GM10266 (cell line): ENCODE measurements around the gene WDR7.

ENCODE experiments used
- DNase-seq: peaks from one replicate; pipeline ENCODE4 v3.0.0; 2012; ENCODE audit errors: extremely low spot score
- TF ChIP-seq, protein P1 (sequence below): IDR thresholded peaks from 2 replicates; pipeline ENCODE4 v1.5.1; 2012; ENCODE audit warnings: mild to moderate bottlenecking, low read depth; ENCODE audit not compliant: control insufficient read depth, insufficient read depth; ENCODE audit errors: missing control alignments

Gene WDR7

DNA sequence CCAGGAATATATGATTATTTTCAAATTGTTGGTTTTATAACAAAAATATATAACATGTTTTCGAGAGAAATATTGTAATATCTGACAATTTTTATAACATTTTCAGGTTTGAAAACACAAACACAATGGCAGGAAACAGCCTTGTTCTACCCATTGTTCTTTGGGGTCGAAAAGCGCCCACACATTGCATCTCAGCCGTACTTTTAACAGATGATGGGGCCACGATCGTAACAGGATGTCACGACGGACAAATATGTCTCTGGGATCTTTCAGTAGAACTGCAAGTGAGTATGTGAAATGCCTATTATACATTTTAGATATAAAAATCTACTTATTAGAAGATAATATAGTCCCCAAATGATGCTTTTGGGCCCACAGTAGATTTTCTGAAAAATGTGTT is 21.2 kb downstream of the WDR7 start:
- TF ChIP-seq, protein P1, sequence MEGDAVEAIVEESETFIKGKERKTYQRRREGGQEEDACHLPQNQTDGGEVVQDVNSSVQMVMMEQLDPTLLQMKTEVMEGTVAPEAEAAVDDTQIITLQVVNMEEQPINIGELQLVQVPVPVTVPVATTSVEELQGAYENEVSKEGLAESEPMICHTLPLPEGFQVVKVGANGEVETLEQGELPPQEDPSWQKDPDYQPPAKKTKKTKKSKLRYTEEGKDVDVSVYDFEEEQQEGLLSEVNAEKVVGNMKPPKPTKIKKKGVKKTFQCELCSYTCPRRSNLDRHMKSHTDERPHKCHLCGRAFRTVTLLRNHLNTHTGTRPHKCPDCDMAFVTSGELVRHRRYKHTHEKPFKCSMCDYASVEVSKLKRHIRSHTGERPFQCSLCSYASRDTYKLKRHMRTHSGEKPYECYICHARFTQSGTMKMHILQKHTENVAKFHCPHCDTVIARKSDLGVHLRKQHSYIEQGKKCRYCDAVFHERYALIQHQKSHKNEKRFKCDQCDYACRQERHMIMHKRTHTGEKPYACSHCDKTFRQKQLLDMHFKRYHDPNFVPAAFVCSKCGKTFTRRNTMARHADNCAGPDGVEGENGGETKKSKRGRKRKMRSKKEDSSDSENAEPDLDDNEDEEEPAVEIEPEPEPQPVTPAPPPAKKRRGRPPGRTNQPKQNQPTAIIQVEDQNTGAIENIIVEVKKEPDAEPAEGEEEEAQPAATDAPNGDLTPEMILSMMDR, result no peak

DNA sequence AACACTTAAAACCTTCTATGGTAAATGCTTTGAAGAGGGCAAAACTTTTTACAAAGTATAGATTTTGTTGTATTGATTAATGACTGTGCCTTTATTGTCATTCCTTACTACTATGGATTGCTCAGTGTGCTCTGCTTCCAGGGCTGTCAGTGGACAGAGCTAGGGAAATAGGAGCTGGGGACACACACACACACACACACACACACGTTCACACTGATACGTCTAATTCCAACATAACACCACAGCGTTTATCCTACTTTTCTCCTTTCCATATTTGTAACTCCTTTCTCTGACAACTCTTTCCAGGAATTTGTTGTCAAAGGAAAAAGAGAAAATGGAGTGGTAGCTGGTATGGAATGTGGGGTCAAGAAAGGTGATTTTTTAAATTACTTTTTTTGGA is 21.8 kb downstream of the WDR7 start:
- no peak for DNase-seq
- TF ChIP-seq, protein P1, result no peak

More for the DNA sequence above, 21.2 kb downstream of the WDR7 start:
- DNase-seq, result no peak

DNA sequence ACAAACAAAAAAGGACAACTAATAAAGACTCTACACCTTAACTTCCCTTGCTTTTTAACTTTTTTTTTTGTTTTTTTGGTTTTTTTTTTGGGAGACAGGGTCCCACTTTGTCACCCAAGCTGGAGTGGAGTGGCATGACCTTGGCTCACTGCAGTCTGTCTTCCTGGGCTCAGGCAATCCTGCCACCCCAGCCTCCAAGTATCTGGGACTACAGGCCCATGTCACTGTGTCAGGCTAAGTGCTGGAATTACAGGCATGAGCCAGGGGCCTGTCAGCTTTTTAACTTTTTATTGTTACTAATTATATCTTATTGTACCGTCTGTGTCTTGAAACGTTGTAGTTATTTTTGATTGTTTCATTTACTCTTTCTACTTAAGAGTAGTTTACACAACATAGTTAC is 25.5 kb downstream of the WDR7 start:
- TF ChIP-seq, protein P1, result no peak
- no peak for DNase-seq

DNA sequence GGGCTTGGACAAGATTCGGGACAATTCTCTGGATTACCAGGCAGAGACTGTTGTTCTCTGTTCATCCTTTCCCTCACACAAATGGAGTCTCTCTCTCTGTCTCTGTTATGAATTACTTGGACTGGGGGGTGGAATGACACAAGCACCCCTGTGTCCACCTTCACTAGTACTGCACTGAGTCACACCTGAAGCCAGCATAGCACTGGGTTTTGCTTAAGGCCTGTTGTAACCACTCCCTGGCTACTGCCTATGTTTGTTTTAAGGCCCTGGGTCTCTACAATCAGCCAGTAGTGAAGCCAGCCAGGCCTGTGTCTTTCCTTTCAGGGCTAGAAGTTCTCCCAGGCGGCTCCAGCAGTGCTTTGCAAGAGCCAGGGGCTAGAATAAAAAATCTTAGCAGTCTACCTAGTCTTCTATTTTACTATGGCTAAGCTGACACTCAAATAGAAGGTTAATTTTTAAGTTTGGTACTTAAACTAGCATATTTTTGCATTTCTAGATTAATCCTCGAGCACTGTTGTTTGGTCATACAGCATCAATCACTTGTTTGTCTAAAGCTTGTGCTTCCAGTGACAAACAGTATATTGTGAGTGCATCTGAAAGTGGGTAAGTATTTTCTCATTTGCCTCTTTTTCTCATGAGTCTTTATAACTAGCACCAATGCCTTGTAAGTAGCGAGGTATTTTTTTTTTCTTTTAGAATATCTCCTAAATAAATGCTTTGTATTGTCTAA is 27.8 kb downstream of the WDR7 start:
- no peak for DNase-seq
- TF ChIP-seq, protein P1, result no peak

DNA sequence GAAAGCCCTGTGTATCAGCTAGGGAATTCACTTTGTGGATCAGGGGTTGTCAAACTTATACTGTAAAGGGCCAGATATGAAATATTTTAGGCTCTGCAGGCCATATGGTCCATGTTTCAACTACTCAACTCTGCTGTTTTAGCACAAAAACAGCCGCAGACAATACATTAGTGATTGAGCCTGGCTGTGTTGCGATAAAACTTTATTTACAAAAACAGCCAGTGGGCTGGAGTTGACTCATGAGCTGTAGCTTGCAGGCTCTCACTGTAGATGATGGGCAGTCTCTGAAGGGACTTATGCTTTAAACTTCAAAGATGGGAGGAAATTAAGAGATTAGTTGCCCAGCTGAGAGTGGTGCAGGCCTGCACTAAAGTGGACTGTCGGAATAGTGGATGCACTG is 33.1 kb downstream of the WDR7 start:
- TF ChIP-seq, protein P1, result no peak
- DNase-seq, result no peak

- TF ChIP-seq, protein P1, result no peak
- DNase-seq, result no peak
Measured at GRCh38 chr18:56691530-56691929, 40.4 kb downstream of the WDR7 start.

- TF ChIP-seq, protein P1, result no peak
- no peak for DNase-seq
Measured at GRCh38 chr18:56696966-56697365, 45.8 kb downstream of the WDR7 start.
